Measurements from ENCODE around the gene RAP1B. TPM values are rescaled to one million over a fixed set of nuclear protein-coding genes. Genes with fewer than 3 reads are reported as not detected.
A peak's percentile ranks its signal among the peaks of the same experiment; 100 is the strongest.

RAP1B gene
- total RNA-seq, 4 donors from 2014 or later = 114 to 181 (median 149) TPM

DNA sequence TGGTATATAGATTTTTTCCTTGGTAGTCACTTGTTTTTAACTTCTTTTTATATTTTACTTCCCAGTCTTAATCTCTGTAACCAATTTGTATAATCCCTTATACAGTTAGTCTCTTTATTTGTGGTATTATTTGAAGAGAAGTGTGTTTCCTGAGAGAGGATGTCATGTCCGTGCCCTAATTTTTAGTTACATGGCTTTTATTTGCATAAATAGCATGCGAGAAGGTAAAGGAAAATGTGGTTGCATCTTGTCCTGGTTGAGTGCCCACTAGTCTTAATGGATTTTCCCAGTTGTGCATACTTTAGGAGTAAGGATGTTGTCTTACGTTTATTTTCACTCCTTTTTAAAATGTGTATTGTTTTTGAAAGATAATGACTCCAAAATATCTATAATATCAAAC, 27.5 kb downstream of the RAP1B start:
- no peak for DNase-seq (ENCODE audit: extremely low spot score)
- Histone ChIP-seq H3K9me3 (no peaks in the 10 kb centered on the region), H3K36me3 (no peaks in the 10 kb centered on the region), H3K27me3 (no peaks in the 10 kb centered on the region), H3K27ac (replicated peaks in 1 of 4) (no peak overlapping the region), H3K4me3 (no peak overlapping the region), H3K4me1 (peaks cover 43 to 87% (median 83%) of the 10 kb centered on the region in 4 donors)
- TF ChIP-seq POLR2AphosphoS5 (IDR thresholded peaks at IDR 0.05) (no peak), EP300 (IDR thresholded peaks at IDR 0.05) (no peak), POLR2A (IDR thresholded peaks at IDR 0.05; ENCODE audit: low read depth) (no peak)
- TF ChIP-seq, protein P1, sequence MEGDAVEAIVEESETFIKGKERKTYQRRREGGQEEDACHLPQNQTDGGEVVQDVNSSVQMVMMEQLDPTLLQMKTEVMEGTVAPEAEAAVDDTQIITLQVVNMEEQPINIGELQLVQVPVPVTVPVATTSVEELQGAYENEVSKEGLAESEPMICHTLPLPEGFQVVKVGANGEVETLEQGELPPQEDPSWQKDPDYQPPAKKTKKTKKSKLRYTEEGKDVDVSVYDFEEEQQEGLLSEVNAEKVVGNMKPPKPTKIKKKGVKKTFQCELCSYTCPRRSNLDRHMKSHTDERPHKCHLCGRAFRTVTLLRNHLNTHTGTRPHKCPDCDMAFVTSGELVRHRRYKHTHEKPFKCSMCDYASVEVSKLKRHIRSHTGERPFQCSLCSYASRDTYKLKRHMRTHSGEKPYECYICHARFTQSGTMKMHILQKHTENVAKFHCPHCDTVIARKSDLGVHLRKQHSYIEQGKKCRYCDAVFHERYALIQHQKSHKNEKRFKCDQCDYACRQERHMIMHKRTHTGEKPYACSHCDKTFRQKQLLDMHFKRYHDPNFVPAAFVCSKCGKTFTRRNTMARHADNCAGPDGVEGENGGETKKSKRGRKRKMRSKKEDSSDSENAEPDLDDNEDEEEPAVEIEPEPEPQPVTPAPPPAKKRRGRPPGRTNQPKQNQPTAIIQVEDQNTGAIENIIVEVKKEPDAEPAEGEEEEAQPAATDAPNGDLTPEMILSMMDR (IDR thresholded peaks at IDR 0.05) = no peak
- intact Hi-C loops (cut with DNase I) = no loop called here
- 69% methylated on average over 3 of the region's 3 CpGs for WGBS

DNA sequence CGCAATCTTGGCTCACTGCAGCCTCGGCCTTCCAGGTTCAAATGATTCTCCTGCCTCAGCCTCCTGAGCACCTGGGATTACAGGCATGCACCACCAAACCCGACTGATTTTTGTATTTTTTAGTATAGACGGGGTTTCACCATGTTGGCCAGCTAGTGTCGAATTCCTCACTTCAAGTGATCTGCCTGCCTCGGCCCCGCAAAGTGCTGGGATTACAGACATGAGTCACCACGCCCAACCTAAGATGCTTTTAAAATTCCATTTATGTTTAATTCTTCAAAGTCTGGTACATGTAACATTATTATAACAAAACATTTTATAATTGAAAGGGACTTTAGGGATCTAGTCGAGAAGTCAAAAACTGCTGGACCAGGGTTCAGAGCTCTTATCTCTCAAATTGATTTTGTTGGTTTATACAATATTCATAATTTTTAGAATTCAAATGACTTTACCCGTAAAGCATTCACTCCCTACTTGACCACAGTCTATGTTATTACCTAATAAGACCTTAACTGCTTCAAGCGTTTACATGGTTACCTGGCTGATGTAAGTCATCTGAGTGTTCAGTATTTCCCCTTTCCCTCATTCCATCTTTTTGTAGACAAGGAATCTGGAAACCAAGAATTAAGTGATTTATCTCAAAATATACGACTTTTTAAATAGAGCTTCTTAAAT, 28.2 kb downstream of the RAP1B start:
- WGBS = 66% methylated on average over 12 of the region's 12 CpGs
- TF ChIP-seq, protein P1 (IDR thresholded peaks at IDR 0.05) = no peak
- no peak for TF ChIP-seq EP300 (IDR thresholded peaks at IDR 0.05)
- no peak for TF ChIP-seq POLR2A (IDR thresholded peaks at IDR 0.05; ENCODE audit: low read depth)
- no peak for TF ChIP-seq POLR2AphosphoS5 (IDR thresholded peaks at IDR 0.05)
- no peaks in the 10 kb centered on the region for H3K36me3 ChIP-seq
- H3K4me1 ChIP-seq = peaks cover 36 to 80% (median 77%) of the 10 kb centered on the region in 4 donors
- H3K4me3 ChIP-seq = no peak overlapping the region
- intact Hi-C loops (cut with DNase I) = no loop called here
- H3K9me3 ChIP-seq = no peaks in the 10 kb centered on the region
- H3K27me3 ChIP-seq = no peaks in the 10 kb centered on the region
- no peak overlapping the region for H3K27ac ChIP-seq (replicated peaks in 1 of 4)
- DNase-seq (ENCODE audit: extremely low spot score) = no peak

DNA sequence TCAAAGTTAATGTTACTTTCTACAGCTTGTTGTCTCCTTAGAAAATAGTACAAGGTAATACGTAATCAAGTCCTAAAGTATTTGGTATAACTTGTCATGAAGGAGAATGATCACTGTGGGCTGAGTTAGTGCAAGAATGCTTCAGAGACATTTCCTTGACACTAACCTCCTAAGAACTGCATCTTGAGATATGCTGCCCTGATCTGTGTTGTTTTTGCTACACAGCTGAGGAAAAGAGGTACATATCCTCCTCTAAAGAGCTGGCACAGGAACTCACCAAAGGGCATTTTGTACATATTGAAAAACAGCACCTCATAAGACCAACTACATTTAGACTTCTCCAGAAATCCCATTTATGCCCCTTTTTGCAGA, 28.7 kb downstream of the RAP1B start:
- DNase-seq (ENCODE audit: extremely low spot score) = no peak
- Histone ChIP-seq H3K36me3 (no peaks in the 10 kb centered on the region), H3K27ac (replicated peaks in 1 of 4) (no peak overlapping the region), H3K4me1 (peaks cover 30 to 74% (median 71%) of the 10 kb centered on the region in 4 donors), H3K4me3 (no peak overlapping the region), H3K27me3 (no peaks in the 10 kb centered on the region), H3K9me3 (no peaks in the 10 kb centered on the region)
- WGBS = 72% methylated on average over 1 of the region's 1 CpG
- intact Hi-C loops (cut with DNase I) = no loop called here
- TF ChIP-seq EP300 (IDR thresholded peaks at IDR 0.05) (no peak), POLR2AphosphoS5 (IDR thresholded peaks at IDR 0.05) (no peak), POLR2A (IDR thresholded peaks at IDR 0.05; ENCODE audit: low read depth) (no peak)
- TF ChIP-seq, protein P1 (IDR thresholded peaks at IDR 0.05) = no peak

DNA sequence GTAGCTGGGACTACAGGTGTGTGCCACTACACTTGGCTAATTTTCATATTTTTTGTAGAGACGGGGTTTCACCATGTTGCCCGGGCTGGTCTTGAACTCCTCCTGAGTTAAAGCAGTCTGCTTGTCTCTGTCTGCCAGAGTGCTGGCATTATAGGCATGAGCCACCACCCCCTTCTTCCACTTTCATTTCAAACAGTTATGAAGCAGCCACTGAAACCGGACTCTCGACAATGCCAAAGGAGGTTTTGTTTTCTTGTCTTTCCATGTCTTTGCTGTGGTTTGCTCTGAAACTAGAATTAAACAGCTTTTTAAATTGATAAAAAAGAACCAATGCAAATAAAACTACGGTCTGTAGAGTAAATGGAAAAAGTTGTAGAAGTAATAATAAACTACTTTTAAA, 30.4 kb downstream of the RAP1B start:
- peak overlapping the region in 3 of 4 donors; percentile 7 to 51 (median 12) for H3K27ac ChIP-seq (replicated peaks in 1 of 4)
- peaks cover 20 to 65% (median 55%) of the 10 kb centered on the region in 4 donors for H3K4me1 ChIP-seq
- no peaks in the 10 kb centered on the region for H3K9me3 ChIP-seq
- no peak overlapping the region for H3K4me3 ChIP-seq
- H3K36me3 ChIP-seq = peaks cover 0 to 3% (median 0%) of the 10 kb centered on the region in 4 donors
- no peaks in the 10 kb centered on the region for H3K27me3 ChIP-seq
- DNase-seq (ENCODE audit: extremely low spot score) = no peak
- WGBS = 33% methylated on average over 5 of the region's 5 CpGs
- TF ChIP-seq EP300 (IDR thresholded peaks at IDR 0.05) (no peak), POLR2AphosphoS5 (IDR thresholded peaks at IDR 0.05) (no peak), POLR2A (IDR thresholded peaks at IDR 0.05; ENCODE audit: low read depth) (no peak)
- TF ChIP-seq, protein P1 (IDR thresholded peaks at IDR 0.05) = no peak
- intact Hi-C loops (cut with DNase I) = no loop called here

DNA sequence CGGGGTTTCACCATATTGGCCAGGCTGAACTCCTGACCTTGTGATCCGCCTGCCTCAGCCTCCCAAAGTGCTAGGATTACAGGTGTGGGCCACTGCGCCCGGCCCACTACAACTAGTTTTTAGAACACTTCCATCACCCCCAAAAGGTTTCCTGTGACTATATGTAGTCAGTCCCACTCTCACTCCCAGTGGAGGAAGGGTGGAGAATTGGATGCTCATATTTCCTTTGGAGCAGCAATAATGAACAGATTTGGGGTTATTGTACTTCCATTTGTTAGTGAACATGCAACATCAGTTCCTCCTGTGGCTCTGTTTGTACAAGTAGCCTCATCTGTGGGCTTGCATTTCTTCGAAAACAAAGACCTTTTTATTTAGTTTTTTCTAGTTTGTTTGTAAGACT, 35.8 kb downstream of the RAP1B start:
- TF ChIP-seq POLR2AphosphoS5 (IDR thresholded peaks at IDR 0.05) = no peak
- TF ChIP-seq, protein P1 (IDR thresholded peaks at IDR 0.05) = no peak
- no peak for TF ChIP-seq POLR2A (IDR thresholded peaks at IDR 0.05; ENCODE audit: low read depth)
- TF ChIP-seq EP300 (IDR thresholded peaks at IDR 0.05) = no peak
- Histone ChIP-seq H3K27ac (replicated peaks in 1 of 4) (no peak overlapping the region), H3K36me3 (peaks cover 0 to 31% (median 9%) of the 10 kb centered on the region in 4 donors), H3K27me3 (no peaks in the 10 kb centered on the region), H3K4me3 (no peak overlapping the region), H3K9me3 (no peaks in the 10 kb centered on the region), H3K4me1 (peaks cover 11 to 60% (median 44%) of the 10 kb centered on the region in 4 donors)
- DNase-seq (ENCODE audit: extremely low spot score) = no peak
- 95% methylated on average over 5 of the region's 5 CpGs for WGBS
- intact Hi-C loops (cut with DNase I) = no loop called here

Data from esophagus muscularis mucosa (tissue), 4 donors.